ENCODE measurements around the gene TRRAP.

TRRAP gene

DNA sequence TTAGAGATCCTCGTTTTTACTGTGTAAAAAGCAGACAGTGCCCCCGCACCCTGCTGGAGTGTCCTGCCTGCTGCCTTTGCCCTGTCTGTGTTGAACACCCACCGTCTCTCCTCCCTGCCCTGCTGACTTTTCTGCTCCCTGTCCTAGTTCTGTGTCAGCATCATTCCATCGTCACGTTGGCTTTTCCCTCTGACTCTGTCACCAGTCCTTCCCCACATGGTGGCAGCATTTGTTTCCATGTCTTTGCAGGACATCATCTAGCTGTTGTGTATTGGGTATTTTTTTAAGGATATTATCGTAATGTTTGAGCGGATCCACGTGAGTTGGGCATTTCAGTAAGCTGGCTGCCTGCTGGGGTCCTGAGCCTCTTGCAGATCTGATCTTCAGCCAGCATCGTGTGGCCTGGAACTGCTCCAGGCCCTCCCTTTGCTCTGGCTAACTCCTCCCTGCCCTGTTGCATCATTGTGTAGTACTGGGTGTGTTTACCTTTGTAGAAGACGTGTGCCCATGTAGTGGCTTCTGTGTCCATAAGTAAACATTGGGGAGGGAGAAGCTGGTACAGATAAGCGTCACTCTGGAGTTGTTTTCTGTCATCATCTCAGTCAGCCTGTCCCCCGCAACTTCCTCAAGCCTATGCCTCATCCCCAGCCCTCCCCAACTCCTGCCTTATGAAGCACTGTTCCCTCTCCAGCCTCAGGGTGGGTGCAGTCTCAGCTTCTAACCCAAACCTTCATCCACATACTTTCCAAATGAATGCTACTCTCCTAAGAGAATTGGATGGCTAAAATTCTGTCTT is 44.3 kb downstream of the TRRAP start:
- peaks cover 51 to 96% of the 10 kb centered on the region in 2 donors for H3K36me3 ChIP-seq (replicated peaks in 1 of 2; ENCODE audit: control insufficient read depth in 2 of 2, insufficient read depth in 2 of 2, low read length in 2 of 2)
- H2BK5ac ChIP-seq (ENCODE audit: low read length): no peak overlapping the region
- H3K27ac ChIP-seq (replicated peaks; ENCODE audit: low read length): no peak overlapping the region
- H3K4me2 ChIP-seq (ENCODE audit: insufficient read depth, low read length, poor library complexity, severe bottlenecking): no peak overlapping the region
- no peaks in the 10 kb centered on the region for H3K9me3 ChIP-seq (replicated peaks in 1 of 2; ENCODE audit: control insufficient read depth in 2 of 2, insufficient read depth in 1 of 2, low read depth in 1 of 2, low read length in 2 of 2)
- no peak overlapping the region for H2AK5ac ChIP-seq (ENCODE audit: low read depth, low read length)
- no peak overlapping the region for H2BK120ac ChIP-seq (ENCODE audit: low read depth, low read length)
- H3K79me1 ChIP-seq (ENCODE audit: low read depth, low read length): no peaks in the 10 kb centered on the region
- no peak overlapping the region for H4K8ac ChIP-seq (ENCODE audit: low read depth, low read length)
- H3K23ac ChIP-seq (ENCODE audit: low read depth, low read length, poor library complexity): no peak overlapping the region
- no peak overlapping the region for H3K4ac ChIP-seq (ENCODE audit: low read length)
- H3K4me1 ChIP-seq (ENCODE audit: control insufficient read depth in 2 of 2, insufficient read depth in 1 of 2, low read depth in 1 of 2, low read length in 2 of 2): no peaks in the 10 kb centered on the region
- no peak overlapping the region for H3K4me3 ChIP-seq (ENCODE audit: low read length in 2 of 2)
- whole genome bisulfite sequencing, 2 donors (ENCODE audit: extremely low coverage in 2 of 2, insufficient read length in 2 of 2, insufficient replicate concordance in 1 of 2): no CpG with 5 or more reads among the region's 12 CpGs
- H2BK12ac ChIP-seq (ENCODE audit: low read length): no peak overlapping the region
- no peak overlapping the region for H2AFZ ChIP-seq (ENCODE audit: low read length)
- H3K18ac ChIP-seq (ENCODE audit: low read length): no peak overlapping the region
- no peaks in the 10 kb centered on the region for H3K27me3 ChIP-seq (ENCODE audit: control insufficient read depth in 3 of 3, insufficient read depth in 3 of 3, low read depth in 1 of 3, low read length in 3 of 3)
- H2BK15ac ChIP-seq (ENCODE audit: low read length): no peak overlapping the region
- no peak overlapping the region for H3K14ac ChIP-seq (ENCODE audit: low read length)
- no peak overlapping the region for H4K91ac ChIP-seq (ENCODE audit: low read depth, low read length, poor library complexity)
- no peak overlapping the region for H3K9ac ChIP-seq (ENCODE audit: low read depth, low read length, poor library complexity)
- no peak for DNase-seq (ENCODE audit: low spot score)

- Histone ChIP-seq H3K27me3 (ENCODE audit: control insufficient read depth in 3 of 3, insufficient read depth in 3 of 3, low read depth in 1 of 3, low read length in 3 of 3) (no peaks in the 10 kb centered on the region), H2AK5ac (ENCODE audit: low read depth, low read length) (no peak overlapping the region), H3K9me3 (replicated peaks in 1 of 2; ENCODE audit: control insufficient read depth in 2 of 2, insufficient read depth in 1 of 2, low read depth in 1 of 2, low read length in 2 of 2) (no peaks in the 10 kb centered on the region), H3K23ac (ENCODE audit: low read depth, low read length, poor library complexity) (no peak overlapping the region), H2BK120ac (ENCODE audit: low read depth, low read length) (no peak overlapping the region), H2AFZ (ENCODE audit: low read length) (no peak overlapping the region), H3K27ac (replicated peaks; ENCODE audit: low read length) (no peak overlapping the region), H3K4me1 (ENCODE audit: control insufficient read depth in 2 of 2, insufficient read depth in 1 of 2, low read depth in 1 of 2, low read length in 2 of 2) (no peaks in the 10 kb centered on the region), H4K8ac (ENCODE audit: low read depth, low read length) (no peak overlapping the region), H3K4ac (ENCODE audit: low read length) (no peak overlapping the region), H3K18ac (ENCODE audit: low read length) (no peak overlapping the region), H3K79me1 (ENCODE audit: low read depth, low read length) (no peaks in the 10 kb centered on the region), H3K9ac (ENCODE audit: low read depth, low read length, poor library complexity) (no peak overlapping the region), H2BK12ac (ENCODE audit: low read length) (no peak overlapping the region), H3K4me3 (ENCODE audit: low read length in 2 of 2) (no peak overlapping the region), H2BK5ac (ENCODE audit: low read length) (no peak overlapping the region), H3K36me3 (replicated peaks in 1 of 2; ENCODE audit: control insufficient read depth in 2 of 2, insufficient read depth in 2 of 2, low read length in 2 of 2) (peaks cover 54 to 97% of the 10 kb centered on the region in 2 donors), H4K91ac (ENCODE audit: low read depth, low read length, poor library complexity) (no peak overlapping the region), H3K14ac (ENCODE audit: low read length) (no peak overlapping the region), H3K4me2 (ENCODE audit: insufficient read depth, low read length, poor library complexity, severe bottlenecking) (no peak overlapping the region), H2BK15ac (ENCODE audit: low read length) (no peak overlapping the region)
- WGBS, 2 donors (ENCODE audit: extremely low coverage in 2 of 2, insufficient read length in 2 of 2, insufficient replicate concordance in 1 of 2): no CpG with 5 or more reads among the region's 5 CpGs
- DNase-seq (ENCODE audit: low spot score): no peak
These were observed 45.2 kb downstream of the TRRAP start for GRCh38 chr7:98923512-98923911.

GRCh38 chr7:98927125-98927524 is 48.8 kb downstream of the TRRAP start:
- H2BK15ac ChIP-seq (ENCODE audit: low read length): no peak overlapping the region
- no peak overlapping the region for H3K4ac ChIP-seq (ENCODE audit: low read length)
- H3K9me3 ChIP-seq (replicated peaks in 1 of 2; ENCODE audit: control insufficient read depth in 2 of 2, insufficient read depth in 1 of 2, low read depth in 1 of 2, low read length in 2 of 2): no peaks in the 10 kb centered on the region
- no peak for DNase-seq (ENCODE audit: low spot score)
- no peak overlapping the region for H2BK5ac ChIP-seq (ENCODE audit: low read length)
- no CpG with 5 or more reads among the region's 15 CpGs for WGBS, 2 donors (ENCODE audit: extremely low coverage in 2 of 2, insufficient read length in 2 of 2, insufficient replicate concordance in 1 of 2)
- no peaks in the 10 kb centered on the region for H3K4me1 ChIP-seq (ENCODE audit: control insufficient read depth in 2 of 2, insufficient read depth in 1 of 2, low read depth in 1 of 2, low read length in 2 of 2)
- H4K8ac ChIP-seq (ENCODE audit: low read depth, low read length): no peak overlapping the region
- H4K91ac ChIP-seq (ENCODE audit: low read depth, low read length, poor library complexity): no peak overlapping the region
- no peak overlapping the region for H3K14ac ChIP-seq (ENCODE audit: low read length)
- H3K4me3 ChIP-seq (ENCODE audit: low read length in 2 of 2): no peak overlapping the region
- no peak overlapping the region for H2AFZ ChIP-seq (ENCODE audit: low read length)
- H3K18ac ChIP-seq (ENCODE audit: low read length): no peak overlapping the region
- no peak overlapping the region for H3K9ac ChIP-seq (ENCODE audit: low read depth, low read length, poor library complexity)
- peaks cover 52 to 97% of the 10 kb centered on the region in 2 donors for H3K36me3 ChIP-seq (replicated peaks in 1 of 2; ENCODE audit: control insufficient read depth in 2 of 2, insufficient read depth in 2 of 2, low read length in 2 of 2)
- H2AK5ac ChIP-seq (ENCODE audit: low read depth, low read length): no peak overlapping the region
- no peak overlapping the region for H2BK120ac ChIP-seq (ENCODE audit: low read depth, low read length)
- no peak overlapping the region for H2BK12ac ChIP-seq (ENCODE audit: low read length)
- H3K79me1 ChIP-seq (ENCODE audit: low read depth, low read length): no peaks in the 10 kb centered on the region
- no peaks in the 10 kb centered on the region for H3K27me3 ChIP-seq (ENCODE audit: control insufficient read depth in 3 of 3, insufficient read depth in 3 of 3, low read depth in 1 of 3, low read length in 3 of 3)
- no peak overlapping the region for H3K27ac ChIP-seq (replicated peaks; ENCODE audit: low read length)
- H3K4me2 ChIP-seq (ENCODE audit: insufficient read depth, low read length, poor library complexity, severe bottlenecking): no peak overlapping the region
- no peak overlapping the region for H3K23ac ChIP-seq (ENCODE audit: low read depth, low read length, poor library complexity)

GRCh38 chr7:98930464-98930863 is 52.1 kb downstream of the TRRAP start:
- H4K91ac ChIP-seq (ENCODE audit: low read depth, low read length, poor library complexity): no peak overlapping the region
- H2BK12ac ChIP-seq (ENCODE audit: low read length): no peak overlapping the region
- no peak overlapping the region for H3K14ac ChIP-seq (ENCODE audit: low read length)
- H3K18ac ChIP-seq (ENCODE audit: low read length): no peak overlapping the region
- no peak for DNase-seq (ENCODE audit: low spot score)
- H3K23ac ChIP-seq (ENCODE audit: low read depth, low read length, poor library complexity): no peak overlapping the region
- no peak overlapping the region for H3K4me2 ChIP-seq (ENCODE audit: insufficient read depth, low read length, poor library complexity, severe bottlenecking)
- H3K27me3 ChIP-seq (ENCODE audit: control insufficient read depth in 3 of 3, insufficient read depth in 3 of 3, low read depth in 1 of 3, low read length in 3 of 3): no peaks in the 10 kb centered on the region
- no peak overlapping the region for H3K27ac ChIP-seq (replicated peaks; ENCODE audit: low read length)
- no peaks in the 10 kb centered on the region for H3K9me3 ChIP-seq (replicated peaks in 1 of 2; ENCODE audit: control insufficient read depth in 2 of 2, insufficient read depth in 1 of 2, low read depth in 1 of 2, low read length in 2 of 2)
- H2BK120ac ChIP-seq (ENCODE audit: low read depth, low read length): no peak overlapping the region
- H2BK15ac ChIP-seq (ENCODE audit: low read length): no peak overlapping the region
- no peaks in the 10 kb centered on the region for H3K79me1 ChIP-seq (ENCODE audit: low read depth, low read length)
- H2AK5ac ChIP-seq (ENCODE audit: low read depth, low read length): no peak overlapping the region
- no peaks in the 10 kb centered on the region for H3K4me1 ChIP-seq (ENCODE audit: control insufficient read depth in 2 of 2, insufficient read depth in 1 of 2, low read depth in 1 of 2, low read length in 2 of 2)
- no CpG with 5 or more reads among the region's 10 CpGs for WGBS, 2 donors (ENCODE audit: extremely low coverage in 2 of 2, insufficient read length in 2 of 2, insufficient replicate concordance in 1 of 2)
- H2BK5ac ChIP-seq (ENCODE audit: low read length): no peak overlapping the region
- H2AFZ ChIP-seq (ENCODE audit: low read length): no peak overlapping the region
- H3K9ac ChIP-seq (ENCODE audit: low read depth, low read length, poor library complexity): no peak overlapping the region
- peaks cover 47 to 100% of the 10 kb centered on the region in 2 donors for H3K36me3 ChIP-seq (replicated peaks in 1 of 2; ENCODE audit: control insufficient read depth in 2 of 2, insufficient read depth in 2 of 2, low read length in 2 of 2)
- H3K4ac ChIP-seq (ENCODE audit: low read length): no peak overlapping the region
- H3K4me3 ChIP-seq (ENCODE audit: low read length in 2 of 2): no peak overlapping the region
- H4K8ac ChIP-seq (ENCODE audit: low read depth, low read length): no peak overlapping the region
